GM10266 (cell line): ENCODE results near the gene UBN2.

ENCODE experiments used
- DNase-seq: peaks from one replicate; pipeline ENCODE4 v3.0.0; 2012; ENCODE audit errors: extremely low spot score
- CTCF ChIP-seq: IDR thresholded peaks from 2 replicates; pipeline ENCODE4 v1.5.1; 2012; ENCODE audit warnings: mild to moderate bottlenecking, low read depth; ENCODE audit not compliant: control insufficient read depth, insufficient read depth; ENCODE audit errors: missing control alignments

Gene UBN2

GRCh38 chr7:139254728-139255127 lies 23.7 kb downstream of the UBN2 start:
- no peak for DNase-seq
- TF ChIP-seq CTCF, result no peak

- DNase-seq, result no peak
- no peak for TF ChIP-seq CTCF
Measured at GRCh38 chr7:139255290-139255689, 24.3 kb downstream of the UBN2 start.

GRCh38 chr7:139259142-139259541 lies 28.1 kb downstream of the UBN2 start:
- TF ChIP-seq CTCF, result no peak
- no peak for DNase-seq

GRCh38 chr7:139264220-139264619 lies 33.2 kb downstream of the UBN2 start:
- no peak for TF ChIP-seq CTCF

GRCh38 chr7:139265673-139266072 lies 34.6 kb downstream of the UBN2 start:
- no peak for DNase-seq
- TF ChIP-seq CTCF, result no peak

More at GRCh38 chr7:139264220-139264619, 33.2 kb downstream of the UBN2 start:
- no peak for DNase-seq

GRCh38 chr7:139271718-139272628 lies 40.9 kb downstream of the UBN2 start:
- TF ChIP-seq CTCF, result no peak
- no peak for DNase-seq

- TF ChIP-seq CTCF, result no peak
- DNase-seq, result no peak
Measured at GRCh38 chr7:139284252-139284896, 53.3 kb downstream of the UBN2 start.
